Endothelial cell of umbilical vein (primary cell): ENCODE measurements around the gene MCU.
"Not testable (repeated sequence)": the region's sequence is repeated elsewhere in the genome, so short reads cannot be mapped to it uniquely, and the experiment has no call there.

ENCODE experiments used
- EZH2 ChIP-seq: IDR thresholded peaks from 2 replicates; pipeline ENCODE4 v1.6.1; 2012; ENCODE audit warnings: borderline replicate concordance, low read depth, mild to moderate bottlenecking, moderate library complexity, low read length, inconsistent platforms; ENCODE audit not compliant: severe bottlenecking
- FOS ChIP-seq: IDR thresholded peaks from 2 replicates; pipeline ENCODE4 v1.6.1; 2011; ENCODE audit warnings: mild to moderate bottlenecking, low read length, moderate library complexity, borderline replicate concordance; ENCODE audit not compliant: insufficient read depth
- POLR2A ChIP-seq: IDR thresholded peaks from 2 replicates; pipeline ENCODE4 v1.6.1; 2012; ENCODE audit warnings: low read depth, mild to moderate bottlenecking, control low read depth, low read length
- TF ChIP-seq, protein P1 (sequence below), 2 donors: IDR thresholded peaks; 1 replicate in 1 of 2; 2 replicates in 1 of 2; pipeline ENCODE4 v1.5.1; 2011; ENCODE audit warnings: low read length in 2 of 2, mild to moderate bottlenecking in 2 of 2, moderate library complexity in 2 of 2, control low read depth in 1 of 2, inconsistent platforms in 1 of 2, low read depth in 1 of 2; ENCODE audit not compliant: insufficient read depth in 1 of 2; ENCODE audit errors: extremely low read depth in 1 of 2
- TF ChIP-seq, protein P2 (sequence below): IDR thresholded peaks from 2 replicates; pipeline ENCODE4 v1.6.1; 2011; ENCODE audit not compliant: insufficient read depth, insufficient read length

DNA sequence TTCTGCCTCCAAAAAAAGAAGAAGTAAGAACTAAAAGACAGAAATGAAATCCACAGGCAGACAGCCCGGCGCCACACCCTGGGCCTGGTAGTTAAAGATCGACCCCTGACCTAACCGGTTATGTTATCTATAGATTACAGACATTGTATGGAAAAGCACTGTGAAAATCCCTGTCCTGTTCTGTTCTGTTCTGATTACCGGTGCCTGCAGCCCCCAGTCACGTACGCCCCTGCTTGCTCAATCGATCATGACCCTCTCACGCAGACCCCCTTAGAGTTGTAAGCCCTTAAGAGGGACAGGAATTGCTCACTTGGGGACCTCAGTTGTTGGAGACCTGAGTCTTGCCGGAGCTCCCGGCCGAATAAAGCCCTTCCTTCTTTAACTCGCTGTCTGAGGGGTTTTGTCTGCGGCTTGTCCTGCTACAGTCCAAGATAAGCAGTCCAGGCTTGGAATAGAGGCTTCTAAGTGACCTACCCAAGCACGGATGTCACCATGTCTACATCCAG is 212.1 kb downstream of the MCU start:
- not testable (repeated sequence) for TF ChIP-seq POLR2A, FOS, EZH2
- TF ChIP-seq, protein P1, sequence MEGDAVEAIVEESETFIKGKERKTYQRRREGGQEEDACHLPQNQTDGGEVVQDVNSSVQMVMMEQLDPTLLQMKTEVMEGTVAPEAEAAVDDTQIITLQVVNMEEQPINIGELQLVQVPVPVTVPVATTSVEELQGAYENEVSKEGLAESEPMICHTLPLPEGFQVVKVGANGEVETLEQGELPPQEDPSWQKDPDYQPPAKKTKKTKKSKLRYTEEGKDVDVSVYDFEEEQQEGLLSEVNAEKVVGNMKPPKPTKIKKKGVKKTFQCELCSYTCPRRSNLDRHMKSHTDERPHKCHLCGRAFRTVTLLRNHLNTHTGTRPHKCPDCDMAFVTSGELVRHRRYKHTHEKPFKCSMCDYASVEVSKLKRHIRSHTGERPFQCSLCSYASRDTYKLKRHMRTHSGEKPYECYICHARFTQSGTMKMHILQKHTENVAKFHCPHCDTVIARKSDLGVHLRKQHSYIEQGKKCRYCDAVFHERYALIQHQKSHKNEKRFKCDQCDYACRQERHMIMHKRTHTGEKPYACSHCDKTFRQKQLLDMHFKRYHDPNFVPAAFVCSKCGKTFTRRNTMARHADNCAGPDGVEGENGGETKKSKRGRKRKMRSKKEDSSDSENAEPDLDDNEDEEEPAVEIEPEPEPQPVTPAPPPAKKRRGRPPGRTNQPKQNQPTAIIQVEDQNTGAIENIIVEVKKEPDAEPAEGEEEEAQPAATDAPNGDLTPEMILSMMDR (IDR thresholded peaks at IDR 0.05; ENCODE audit: extremely low read depth in 1 of 2, insufficient read depth in 1 of 2, low read depth in 1 of 2, low read length in 2 of 2) = not testable (repeated sequence)
- TF ChIP-seq, protein P2, sequence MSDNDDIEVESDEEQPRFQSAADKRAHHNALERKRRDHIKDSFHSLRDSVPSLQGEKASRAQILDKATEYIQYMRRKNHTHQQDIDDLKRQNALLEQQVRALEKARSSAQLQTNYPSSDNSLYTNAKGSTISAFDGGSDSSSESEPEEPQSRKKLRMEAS = not testable (repeated sequence)
